GM23338 (cell line): ENCODE results near the gene PTTG1IP. TPM values are rescaled to one million over a fixed set of nuclear protein-coding genes. Genes with fewer than 3 reads are reported as not detected.

ENCODE experiments used
- ATAC-seq: fragments of 200-7000 bp; cut with Tn5 transposase; 3 replicates; pipeline ENCODE4 v1.9.1; 2020
- DNase-seq: peaks from one replicate; pipeline ENCODE4 v3.0.0-alpha.2; 2015; ENCODE audit warnings: low spot score
- H2AFZ ChIP-seq: fragments of 200-600 bp; sonication (generic); 2 replicates; pipeline ENCODE4 v1.8.0; 2016; ENCODE audit warnings: antibody characterized with exemption, mild to moderate bottlenecking, moderate library complexity
- H3F3A ChIP-seq: fragments of 200-600 bp; sonication (generic); replicated peaks from 2 replicates; pipeline ENCODE4 v1.8.0; 2017; ENCODE audit warnings: antibody characterized with exemption, mixed run types, low read depth
- H3K27ac ChIP-seq: fragments of 200-600 bp; sonication (generic); 2 replicates; pipeline ENCODE4 v1.6.1; 2016; ENCODE audit warnings: low read depth
- H3K27me3 ChIP-seq: fragments of 200-600 bp; sonication (generic); 2 replicates; pipeline ENCODE4 v1.8.0; 2016; ENCODE audit warnings: mild to moderate bottlenecking, mixed run types, moderate library complexity; ENCODE audit not compliant: insufficient read depth
- H3K36me3 ChIP-seq: fragments of 200-600 bp; sonication (generic); 2 replicates; pipeline ENCODE4 v1.8.0; 2016; ENCODE audit warnings: mild to moderate bottlenecking; ENCODE audit not compliant: insufficient read depth
- H3K4me1 ChIP-seq: fragments of 200-600 bp; sonication (generic); 2 replicates; pipeline ENCODE4 v1.8.0; 2016; ENCODE audit warnings: mild to moderate bottlenecking, moderate library complexity; ENCODE audit not compliant: insufficient read depth
- H3K4me2 ChIP-seq: fragments of 200-600 bp; sonication (generic); 2 replicates; pipeline ENCODE4 v1.7.1; 2017; ENCODE audit warnings: mixed run types
- H3K4me3 ChIP-seq: fragments of 200-600 bp; sonication (generic); 2 replicates; pipeline ENCODE4 v1.6.1; 2016; ENCODE audit warnings: mixed run types
- H3K79me2 ChIP-seq: fragments of 200-600 bp; sonication (generic); replicated peaks from 2 replicates; pipeline ENCODE4 v1.8.0; 2017; ENCODE audit warnings: mild to moderate bottlenecking; ENCODE audit not compliant: insufficient read depth
- H3K9me2 ChIP-seq: fragments of 200-600 bp; sonication (generic); 2 replicates; pipeline ENCODE4 v1.8.0; 2017; ENCODE audit not compliant: insufficient read depth
- H4K20me1 ChIP-seq: fragments of 200-600 bp; sonication (generic); replicated peaks from 2 replicates; pipeline ENCODE4 v1.8.0; 2017; ENCODE audit warnings: mild to moderate bottlenecking; ENCODE audit not compliant: insufficient read depth
- H3K27ac Mint-ChIP-seq: 2 replicates; pipeline ENCODE4 v1.8.0; 2020; ENCODE audit warnings: inconsistent platforms, mild to moderate bottlenecking, moderate library complexity, mixed read lengths
- H3K27me3 Mint-ChIP-seq: 3 replicates; pipeline ENCODE4 v1.8.0; 2022; ENCODE audit warnings: low read depth, mild to moderate bottlenecking, moderate library complexity, mixed read lengths, inconsistent platforms; ENCODE audit not compliant: insufficient read depth, poor library complexity
- H3K36me3 Mint-ChIP-seq: 3 replicates; pipeline ENCODE4 v1.8.0; 2021; ENCODE audit warnings: low read depth, mild to moderate bottlenecking, inconsistent platforms, moderate library complexity, mixed read lengths
- H3K4me1 Mint-ChIP-seq: 3 replicates; pipeline ENCODE4 v1.8.0; 2020; ENCODE audit warnings: mild to moderate bottlenecking, inconsistent platforms, mixed read lengths
- H3K4me3 Mint-ChIP-seq: 3 replicates; pipeline ENCODE4 v1.8.0; 2021; ENCODE audit warnings: moderate library complexity, mild to moderate bottlenecking, inconsistent platforms, mixed read lengths
- H3K9me3 Mint-ChIP-seq: 3 replicates; pipeline ENCODE4 v1.8.0; 2020; ENCODE audit warnings: moderate library complexity, mild to moderate bottlenecking, inconsistent platforms, mixed read lengths
- EZH2 ChIP-seq: fragments of 200-600 bp; sonication (generic); IDR thresholded peaks from one replicate; pipeline ENCODE4 v1.8.0; 2017; ENCODE audit warnings: antibody characterized with exemption, mild to moderate bottlenecking, low read depth; ENCODE audit not compliant: unreplicated experiment
- JUNB ChIP-seq: IDR thresholded peaks from one replicate; pipeline ENCODE4 v1.6.1; 2016; ENCODE audit warnings: antibody characterized with exemption; ENCODE audit not compliant: unreplicated experiment
- REST ChIP-seq: IDR thresholded peaks from one replicate; pipeline ENCODE4 v1.6.1; 2018; ENCODE audit warnings: antibody characterized with exemption; ENCODE audit not compliant: unreplicated experiment
- STAT1 ChIP-seq: IDR thresholded peaks from one replicate; pipeline ENCODE4 v1.6.1; 2016; ENCODE audit warnings: antibody characterized with exemption; ENCODE audit not compliant: unreplicated experiment
- ZNF331 ChIP-seq: fragments of 250-450 bp; sonication (Bioruptor Pico); IDR thresholded peaks from 2 replicates; pipeline ENCODE4 v1.5.0; 2020; ENCODE audit warnings: low read depth, mild to moderate bottlenecking, moderate library complexity
- ZNF462 ChIP-seq: fragments of 250-450 bp; sonication (Bioruptor Pico); IDR thresholded peaks from 2 replicates; pipeline ENCODE4 v1.5.0; 2020; ENCODE audit warnings: mild to moderate bottlenecking, moderate library complexity
- polyA plus RNA-seq: library from polyadenylated mRNA; unstranded; fragments of >200 nt; fragmentation: Nextera tagmentation; extraction: Ambion mirVana; gene quantifications from 2 replicates; pipeline ENCODE4 v1.2.1, GENCODE V29; 2016
- total RNA-seq: library from RNA; depleted of rRNA; stranded (reverse); fragments of >200 nt; shearing (Covaris generic); gene quantifications from 2 replicates; pipeline ENCODE4 v1.2.3, GENCODE V29; 2014

The PTTG1IP gene
- total and polyA plus RNA-seq, 2 experiments from 2014 or later: 99.9 to 172 TPM

GRCh38 chr21:44805226-44805625, 68.3 kb downstream of the PTTG1IP start:
- no peak overlapping the region for H3K4me3 ChIP-seq
- 0 out of 2 replicates have a peak, but pooled peaks cover 21% of the 10 kb centered on the region for H3F3A ChIP-seq
- DNase-seq (no peak), ATAC-seq (no peak)
- H3K27ac ChIP-seq: no peak overlapping the region
- no peak overlapping the region for H3K4me3 Mint-ChIP-seq
- peaks cover 14% of the 10 kb centered on the region for H4K20me1 ChIP-seq
- H3K79me2 ChIP-seq: peaks cover 16% of the 10 kb centered on the region
- no peak overlapping the region for H3K27ac Mint-ChIP-seq
- H3K4me1 Mint-ChIP-seq: peaks cover 15% of the 10 kb centered on the region
- H3K36me3 ChIP-seq: peaks cover 10% of the 10 kb centered on the region; the same call in 1 of the 2 replicates
- H3K27me3 Mint-ChIP-seq: peaks cover 14% of the 10 kb centered on the region
- H3K4me1 ChIP-seq: peaks cover 12% of the 10 kb centered on the region
- no peak overlapping the region for H3K4me2 ChIP-seq
- H3K36me3 Mint-ChIP-seq: peaks cover 53% of the 10 kb centered on the region
- H3K9me2 ChIP-seq: no peaks in the 10 kb centered on the region
- H2AFZ ChIP-seq: no peak overlapping the region
- H3K9me3 Mint-ChIP-seq: no peaks in the 10 kb centered on the region
- no peaks in the 10 kb centered on the region for H3K27me3 ChIP-seq
- TF ChIP-seq REST: no peak
- no peak for TF ChIP-seq STAT1
- TF ChIP-seq EZH2: no peak
- no peak for TF ChIP-seq ZNF462 (CRISPR knock-in tag)
- TF ChIP-seq ZNF331: no peak
- TF ChIP-seq JUNB: no peak
